ENCODE measurements around the gene CPZ.

Gene CPZ

DNA sequence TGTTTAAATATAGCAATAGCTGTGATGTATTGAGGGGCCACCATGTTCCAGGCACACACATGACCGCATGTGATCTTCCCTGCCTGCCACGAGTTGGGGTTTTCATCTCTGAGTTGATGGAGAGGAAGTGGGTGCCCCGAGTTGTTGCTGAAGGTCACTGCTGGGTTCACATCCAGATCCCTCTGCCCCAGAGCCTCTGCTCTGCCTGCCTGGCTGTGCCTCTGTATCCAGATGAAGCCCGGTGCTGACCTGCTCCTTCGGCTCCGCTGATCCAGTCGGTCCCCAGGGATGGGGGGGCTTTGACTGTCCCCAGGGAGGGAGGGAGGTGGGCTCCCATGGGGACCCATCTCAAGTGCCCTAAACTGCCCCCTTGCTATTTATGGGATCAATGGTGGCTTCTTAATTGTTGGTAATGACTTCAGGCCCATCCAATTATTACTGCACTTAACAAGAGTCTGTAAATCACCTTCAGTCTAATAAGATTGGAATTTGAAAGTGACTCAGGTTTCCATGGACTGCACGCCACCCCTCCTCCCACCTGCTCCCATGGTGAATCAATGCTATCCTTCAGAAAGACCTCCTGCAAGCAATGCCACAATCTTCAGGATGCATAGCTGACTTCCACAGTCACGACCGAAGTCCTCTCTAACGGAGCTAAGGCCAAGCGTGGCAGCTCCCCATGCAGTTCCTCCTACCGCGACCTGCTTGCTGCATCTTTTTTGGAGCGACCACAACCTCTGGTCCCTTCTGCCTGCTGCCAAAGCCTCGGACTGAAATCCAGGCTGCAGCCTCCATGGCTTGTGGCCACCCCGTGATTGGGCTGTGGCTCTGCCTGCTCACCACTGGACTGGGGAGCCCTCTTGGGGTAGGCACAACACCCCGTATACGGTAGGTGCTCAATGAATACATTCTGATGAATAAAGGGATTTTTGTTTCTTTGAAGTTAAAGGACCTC, 73.1 kb downstream of the CPZ start (continued):
- TF ChIP-seq, protein P1, sequence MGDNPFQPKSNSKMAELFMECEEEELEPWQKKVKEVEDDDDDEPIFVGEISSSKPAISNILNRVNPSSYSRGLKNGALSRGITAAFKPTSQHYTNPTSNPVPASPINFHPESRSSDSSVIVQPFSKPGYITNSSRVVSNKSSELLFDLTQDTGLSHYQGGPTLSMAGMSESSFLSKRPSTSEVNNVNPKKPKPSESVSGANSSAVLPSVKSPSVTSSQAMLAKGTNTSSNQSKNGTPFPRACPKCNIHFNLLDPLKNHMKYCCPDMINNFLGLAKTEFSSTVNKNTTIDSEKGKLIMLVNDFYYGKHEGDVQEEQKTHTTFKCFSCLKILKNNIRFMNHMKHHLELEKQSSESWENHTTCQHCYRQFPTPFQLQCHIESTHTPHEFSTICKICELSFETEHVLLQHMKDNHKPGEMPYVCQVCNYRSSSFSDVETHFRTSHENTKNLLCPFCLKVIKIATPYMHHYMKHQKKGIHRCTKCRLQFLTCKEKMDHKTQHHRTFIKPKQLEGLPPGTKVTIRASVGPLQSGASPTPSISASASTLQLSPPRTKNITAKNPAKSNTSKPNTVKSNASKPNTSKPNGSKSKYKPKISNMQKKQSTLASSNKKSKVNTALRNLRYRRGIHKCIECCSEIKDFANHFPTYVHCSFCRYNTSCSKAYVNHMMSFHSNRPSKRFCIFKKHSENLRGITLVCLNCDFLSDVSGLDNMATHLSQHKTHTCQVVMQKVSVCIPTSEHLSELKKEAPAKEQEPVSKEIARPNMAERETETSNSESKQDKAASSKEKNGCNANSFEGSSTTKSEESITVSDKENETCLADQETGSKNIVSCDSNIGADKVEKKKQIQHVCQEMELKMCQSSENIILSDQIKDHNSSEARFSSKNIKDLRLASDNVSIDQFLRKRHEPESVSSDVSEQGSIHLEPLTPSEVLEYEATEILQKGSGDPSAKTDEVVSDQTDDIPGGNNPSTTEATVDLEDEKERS (tag by site-specific recombination; IDR thresholded peaks at IDR 0.05) = no peak
- no peak for TF ChIP-seq HOXA7 (CRISPR knock-in tag; IDR thresholded peaks at IDR 0.05; ENCODE audit: borderline replicate concordance)
- no peak for TF ChIP-seq ZNF202 (tag by site-specific recombination; IDR thresholded peaks at IDR 0.05; ENCODE audit: borderline replicate concordance)
- TF ChIP-seq ZNF473 (tag by site-specific recombination; IDR thresholded peaks at IDR 0.05) = no peak
- TF ChIP-seq ZNF837 (tag by site-specific recombination; IDR thresholded peaks at IDR 0.05) = no peak
- TF ChIP-seq ZNF658 (tag by site-specific recombination; IDR thresholded peaks at IDR 0.05) = no peak
- no peak for TF ChIP-seq ZNF169 (tag by site-specific recombination; IDR thresholded peaks at IDR 0.05)
- TF ChIP-seq ZNF133 (tag by site-specific recombination; IDR thresholded peaks at IDR 0.05) = no peak
- TF ChIP-seq, protein P2, sequence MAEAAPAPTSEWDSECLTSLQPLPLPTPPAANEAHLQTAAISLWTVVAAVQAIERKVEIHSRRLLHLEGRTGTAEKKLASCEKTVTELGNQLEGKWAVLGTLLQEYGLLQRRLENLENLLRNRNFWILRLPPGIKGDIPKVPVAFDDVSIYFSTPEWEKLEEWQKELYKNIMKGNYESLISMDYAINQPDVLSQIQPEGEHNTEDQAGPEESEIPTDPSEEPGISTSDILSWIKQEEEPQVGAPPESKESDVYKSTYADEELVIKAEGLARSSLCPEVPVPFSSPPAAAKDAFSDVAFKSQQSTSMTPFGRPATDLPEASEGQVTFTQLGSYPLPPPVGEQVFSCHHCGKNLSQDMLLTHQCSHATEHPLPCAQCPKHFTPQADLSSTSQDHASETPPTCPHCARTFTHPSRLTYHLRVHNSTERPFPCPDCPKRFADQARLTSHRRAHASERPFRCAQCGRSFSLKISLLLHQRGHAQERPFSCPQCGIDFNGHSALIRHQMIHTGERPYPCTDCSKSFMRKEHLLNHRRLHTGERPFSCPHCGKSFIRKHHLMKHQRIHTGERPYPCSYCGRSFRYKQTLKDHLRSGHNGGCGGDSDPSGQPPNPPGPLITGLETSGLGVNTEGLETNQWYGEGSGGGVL (tag by site-specific recombination; IDR thresholded peaks at IDR 0.05) = no peak

DNA sequence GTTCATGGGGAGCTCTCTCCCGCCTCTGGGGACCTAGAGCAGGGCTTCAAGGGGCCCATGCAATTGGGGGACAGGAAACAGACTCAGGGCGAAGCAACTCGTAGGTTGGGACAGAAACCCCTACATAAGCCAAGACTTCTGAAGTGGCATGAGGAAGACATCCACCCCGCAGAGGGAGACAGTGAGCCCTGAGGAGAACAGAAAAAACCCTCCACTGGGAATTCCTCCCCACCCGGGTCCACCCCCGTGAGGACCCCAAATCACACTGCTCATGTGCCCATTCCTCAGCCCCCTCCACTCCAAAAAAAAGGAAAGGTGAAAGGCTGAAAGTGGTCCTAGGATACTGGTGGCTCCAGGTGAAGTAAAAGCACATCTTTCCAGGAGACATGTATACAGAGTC, 74.0 kb downstream of the CPZ start:
- no peak for TF ChIP-seq ZNF510 (tag by site-specific recombination; IDR thresholded peaks at IDR 0.05; ENCODE audit: insufficient replicate concordance)
- TF ChIP-seq ZNF776 (tag by site-specific recombination; IDR thresholded peaks at IDR 0.05; ENCODE audit: borderline replicate concordance) = no peak
- TF ChIP-seq ZNF473 (tag by site-specific recombination; IDR thresholded peaks at IDR 0.05) = no peak
- no peak for TF ChIP-seq ZNF394 (tag by site-specific recombination; IDR thresholded peaks at IDR 0.05; ENCODE audit: borderline replicate concordance)
- TF ChIP-seq, protein P3, sequence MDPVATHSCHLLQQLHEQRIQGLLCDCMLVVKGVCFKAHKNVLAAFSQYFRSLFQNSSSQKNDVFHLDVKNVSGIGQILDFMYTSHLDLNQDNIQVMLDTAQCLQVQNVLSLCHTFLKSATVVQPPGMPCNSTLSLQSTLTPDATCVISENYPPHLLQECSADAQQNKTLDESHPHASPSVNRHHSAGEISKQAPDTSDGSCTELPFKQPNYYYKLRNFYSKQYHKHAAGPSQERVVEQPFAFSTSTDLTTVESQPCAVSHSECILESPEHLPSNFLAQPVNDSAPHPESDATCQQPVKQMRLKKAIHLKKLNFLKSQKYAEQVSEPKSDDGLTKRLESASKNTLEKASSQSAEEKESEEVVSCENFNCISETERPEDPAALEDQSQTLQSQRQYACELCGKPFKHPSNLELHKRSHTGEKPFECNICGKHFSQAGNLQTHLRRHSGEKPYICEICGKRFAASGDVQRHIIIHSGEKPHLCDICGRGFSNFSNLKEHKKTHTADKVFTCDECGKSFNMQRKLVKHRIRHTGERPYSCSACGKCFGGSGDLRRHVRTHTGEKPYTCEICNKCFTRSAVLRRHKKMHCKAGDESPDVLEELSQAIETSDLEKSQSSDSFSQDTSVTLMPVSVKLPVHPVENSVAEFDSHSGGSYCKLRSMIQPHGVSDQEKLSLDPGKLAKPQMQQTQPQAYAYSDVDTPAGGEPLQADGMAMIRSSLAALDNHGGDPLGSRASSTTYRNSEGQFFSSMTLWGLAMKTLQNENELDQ (tag by site-specific recombination; IDR thresholded peaks at IDR 0.05; ENCODE audit: low read depth) = no peak
- no peak for TF ChIP-seq ZNF133 (tag by site-specific recombination; IDR thresholded peaks at IDR 0.05)
- no peak for TF ChIP-seq ZFP3 (tag by site-specific recombination; IDR thresholded peaks at IDR 0.05; ENCODE audit: low read depth)
- no peak for TF ChIP-seq ZNF157 (tag by site-specific recombination; IDR thresholded peaks at IDR 0.05)
- TF ChIP-seq KLF9 (tag by site-specific recombination; IDR thresholded peaks at IDR 0.05; ENCODE audit: low read depth) = no peak
- no peak for TF ChIP-seq ZNF214 (tag by site-specific recombination; IDR thresholded peaks at IDR 0.05; ENCODE audit: borderline replicate concordance)
- TF ChIP-seq ZFP37 (tag by site-specific recombination; IDR thresholded peaks at IDR 0.05) = no peak
- TF ChIP-seq, protein P4, sequence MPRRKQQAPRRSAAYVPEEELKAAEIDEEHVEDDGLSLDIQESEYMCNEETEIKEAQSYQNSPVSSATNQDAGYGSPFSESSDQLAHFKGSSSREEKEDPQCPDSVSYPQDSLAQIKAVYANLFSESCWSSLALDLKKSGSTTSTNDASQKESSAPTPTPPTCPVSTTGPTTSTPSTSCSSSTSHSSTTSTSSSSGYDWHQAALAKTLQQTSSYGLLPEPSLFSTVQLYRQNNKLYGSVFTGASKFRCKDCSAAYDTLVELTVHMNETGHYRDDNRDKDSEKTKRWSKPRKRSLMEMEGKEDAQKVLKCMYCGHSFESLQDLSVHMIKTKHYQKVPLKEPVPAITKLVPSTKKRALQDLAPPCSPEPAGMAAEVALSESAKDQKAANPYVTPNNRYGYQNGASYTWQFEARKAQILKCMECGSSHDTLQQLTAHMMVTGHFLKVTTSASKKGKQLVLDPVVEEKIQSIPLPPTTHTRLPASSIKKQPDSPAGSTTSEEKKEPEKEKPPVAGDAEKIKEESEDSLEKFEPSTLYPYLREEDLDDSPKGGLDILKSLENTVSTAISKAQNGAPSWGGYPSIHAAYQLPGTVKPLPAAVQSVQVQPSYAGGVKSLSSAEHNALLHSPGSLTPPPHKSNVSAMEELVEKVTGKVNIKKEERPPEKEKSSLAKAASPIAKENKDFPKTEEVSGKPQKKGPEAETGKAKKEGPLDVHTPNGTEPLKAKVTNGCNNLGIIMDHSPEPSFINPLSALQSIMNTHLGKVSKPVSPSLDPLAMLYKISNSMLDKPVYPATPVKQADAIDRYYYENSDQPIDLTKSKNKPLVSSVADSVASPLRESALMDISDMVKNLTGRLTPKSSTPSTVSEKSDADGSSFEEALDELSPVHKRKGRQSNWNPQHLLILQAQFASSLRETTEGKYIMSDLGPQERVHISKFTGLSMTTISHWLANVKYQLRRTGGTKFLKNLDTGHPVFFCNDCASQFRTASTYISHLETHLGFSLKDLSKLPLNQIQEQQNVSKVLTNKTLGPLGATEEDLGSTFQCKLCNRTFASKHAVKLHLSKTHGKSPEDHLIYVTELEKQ (tag by site-specific recombination; IDR thresholded peaks at IDR 0.05; ENCODE audit: borderline replicate concordance) = no peak
- TF ChIP-seq ZFP41 (tag by site-specific recombination; IDR thresholded peaks at IDR 0.05; ENCODE audit: borderline replicate concordance) = no peak
- no peak for TF ChIP-seq ZNF621 (tag by site-specific recombination; IDR thresholded peaks at IDR 0.05)
- H3K36me3 ChIP-seq (ENCODE audit: control insufficient read depth in 2 of 2, insufficient read depth in 1 of 2, low read length in 2 of 2) = no peaks in the 10 kb centered on the region
- no peak overlapping the region for H3K4me3 ChIP-seq (ENCODE audit: low read depth, low read length)
- no peaks in the 10 kb centered on the region for H3K4me1 ChIP-seq (ENCODE audit: control insufficient read depth, insufficient read depth, low read length)
- H3K9me3 ChIP-seq (ENCODE audit: control insufficient read depth, insufficient read depth, low read depth, low read length) = no peaks in the 10 kb centered on the region
- no peak overlapping the region for H3K27ac ChIP-seq (ENCODE audit: extremely low read depth, low read depth, low read length)
- POLR2A ChIA-PET = no interaction called here
- CTCF ChIA-PET = no interaction called here

All from HEK293 (cell line).